ENCODE measurements around the gene RFPL4AL1. TPM values are rescaled to one million over a fixed set of nuclear protein-coding genes. Genes with fewer than 3 reads are reported as not detected.
"Not testable (repeated sequence)": the region's sequence is repeated elsewhere in the genome, so short reads cannot be mapped to it uniquely, and the experiment has no call there.

Gene RFPL4AL1
- total and polyA plus RNA-seq, 7 donors = not detected

DNA sequence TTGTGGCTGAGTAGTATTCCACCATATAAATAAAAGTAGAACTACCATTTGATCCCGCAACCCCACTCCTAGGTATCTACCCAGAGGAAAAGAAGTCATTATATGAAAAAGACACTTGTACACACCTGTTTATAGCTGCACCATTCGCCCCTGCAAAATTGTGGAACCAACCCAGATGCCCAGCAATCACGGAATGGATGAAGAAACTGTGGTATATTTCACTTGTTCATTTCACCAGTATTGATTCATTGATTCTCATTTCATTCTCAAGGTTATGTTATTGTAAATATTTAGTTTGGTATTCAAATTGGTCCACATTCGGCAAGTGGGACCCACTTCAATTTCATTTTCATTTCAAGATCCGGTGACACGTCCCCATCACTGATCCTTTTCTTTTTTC lies 18.2 kb upstream of the RFPL4AL1 start:
- no peaks in the 10 kb centered on the region for H3K4me1 ChIP-seq
- no peaks in the 10 kb centered on the region for H3K9me3 ChIP-seq
- H3K36me3 ChIP-seq (ENCODE audit: insufficient read depth in 1 of 2, low read depth in 1 of 2) = no peaks in the 10 kb centered on the region
- DNase-seq = no peak
- no peak overlapping the region for H3K4me3 ChIP-seq
- no peak for ATAC-seq
- TF ChIP-seq, protein P1, sequence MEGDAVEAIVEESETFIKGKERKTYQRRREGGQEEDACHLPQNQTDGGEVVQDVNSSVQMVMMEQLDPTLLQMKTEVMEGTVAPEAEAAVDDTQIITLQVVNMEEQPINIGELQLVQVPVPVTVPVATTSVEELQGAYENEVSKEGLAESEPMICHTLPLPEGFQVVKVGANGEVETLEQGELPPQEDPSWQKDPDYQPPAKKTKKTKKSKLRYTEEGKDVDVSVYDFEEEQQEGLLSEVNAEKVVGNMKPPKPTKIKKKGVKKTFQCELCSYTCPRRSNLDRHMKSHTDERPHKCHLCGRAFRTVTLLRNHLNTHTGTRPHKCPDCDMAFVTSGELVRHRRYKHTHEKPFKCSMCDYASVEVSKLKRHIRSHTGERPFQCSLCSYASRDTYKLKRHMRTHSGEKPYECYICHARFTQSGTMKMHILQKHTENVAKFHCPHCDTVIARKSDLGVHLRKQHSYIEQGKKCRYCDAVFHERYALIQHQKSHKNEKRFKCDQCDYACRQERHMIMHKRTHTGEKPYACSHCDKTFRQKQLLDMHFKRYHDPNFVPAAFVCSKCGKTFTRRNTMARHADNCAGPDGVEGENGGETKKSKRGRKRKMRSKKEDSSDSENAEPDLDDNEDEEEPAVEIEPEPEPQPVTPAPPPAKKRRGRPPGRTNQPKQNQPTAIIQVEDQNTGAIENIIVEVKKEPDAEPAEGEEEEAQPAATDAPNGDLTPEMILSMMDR (IDR thresholded peaks at IDR 0.05) = no peak
- WGBS, 3 donors = 86 to 89% (median 87%) methylated on average over 6 of the region's 6 CpGs
- H3K27me3 ChIP-seq (ENCODE audit: insufficient read depth in 3 of 3, low read length in 2 of 3) = no peaks in the 10 kb centered on the region
- H3K27ac ChIP-seq = no peak overlapping the region
- intact Hi-C loops (cut with DNase I) = no loop called here

DNA sequence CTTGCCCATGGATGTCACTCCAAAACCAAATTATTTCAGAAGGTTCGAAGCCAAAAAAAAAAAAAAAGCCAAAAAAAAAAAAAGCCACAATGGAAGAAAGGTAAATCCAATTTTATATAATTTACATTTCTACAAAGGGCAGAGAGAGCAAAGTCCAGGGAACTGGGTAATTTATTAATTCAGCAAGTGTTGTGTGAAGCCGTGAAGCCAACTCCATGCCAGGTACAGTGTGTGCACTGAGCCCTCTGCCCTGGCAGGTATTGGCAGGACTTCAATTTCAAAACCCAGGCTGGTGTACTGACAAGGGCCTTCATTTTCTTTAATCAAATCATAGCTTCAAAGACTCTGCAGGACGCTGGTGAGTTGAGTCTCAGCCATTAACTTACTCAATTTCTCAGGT lies 15.5 kb upstream of the RFPL4AL1 start:
- ATAC-seq = no peak
- no peak for DNase-seq
- WGBS, 3 donors = 62 to 72% (median 63%) methylated on average over 3 of the region's 3 CpGs
- no peaks in the 10 kb centered on the region for H3K27me3 ChIP-seq (ENCODE audit: insufficient read depth in 3 of 3, low read length in 2 of 3)
- TF ChIP-seq, protein P1 (IDR thresholded peaks at IDR 0.05) = no peak
- H3K9me3 ChIP-seq = no peaks in the 10 kb centered on the region
- H3K4me3 ChIP-seq = no peak overlapping the region
- H3K27ac ChIP-seq = no peak overlapping the region
- no peaks in the 10 kb centered on the region for H3K4me1 ChIP-seq
- H3K36me3 ChIP-seq (ENCODE audit: insufficient read depth in 1 of 2, low read depth in 1 of 2) = no peaks in the 10 kb centered on the region
- intact Hi-C loops (cut with DNase I) = no loop called here

GRCh38 chr19:55756808-55757207 lies 12.1 kb upstream of the RFPL4AL1 start:
- H3K27me3 ChIP-seq (ENCODE audit: insufficient read depth in 3 of 3, low read length in 2 of 3); H3K4me3 ChIP-seq; DNase-seq; H3K36me3 ChIP-seq (ENCODE audit: insufficient read depth in 1 of 2, low read depth in 1 of 2); H3K4me1 ChIP-seq; H3K9me3 ChIP-seq; ATAC-seq; intact Hi-C loops (cut with DNase I); H3K27ac ChIP-seq: not testable (repeated sequence)
- 68 to 84% (median 75%) methylated on average over 4 of the region's 4 CpGs for WGBS, 3 donors

GRCh38 chr19:55758797-55759196 lies 10.1 kb upstream of the RFPL4AL1 start, which contains the start of gene RFPL4A:
Gene RFPL4A, plus strand, starts transcription at chr19:55759097. Its CDS starts 2,704 bp downstream, at chr19:55761801.
- H3K4me1 ChIP-seq; intact Hi-C loops (cut with DNase I); H3K27ac ChIP-seq; DNase-seq; H3K27me3 ChIP-seq (ENCODE audit: insufficient read depth in 3 of 3, low read length in 2 of 3); H3K4me3 ChIP-seq; H3K9me3 ChIP-seq; H3K36me3 ChIP-seq (ENCODE audit: insufficient read depth in 1 of 2, low read depth in 1 of 2); ATAC-seq: not testable (repeated sequence)
- WGBS, 3 donors = 65 to 91% (median 82%) methylated on average over 2 of the region's 3 CpGs

- TF ChIP-seq, protein P1 (IDR thresholded peaks at IDR 0.05) = no peak
- no peak overlapping the region for H3K27ac ChIP-seq
- H3K27me3 ChIP-seq (ENCODE audit: insufficient read depth in 3 of 3, low read length in 2 of 3) = no peaks in the 10 kb centered on the region
- no peaks in the 10 kb centered on the region for H3K36me3 ChIP-seq (ENCODE audit: insufficient read depth in 1 of 2, low read depth in 1 of 2)
- 61 to 86% (median 63%) methylated on average over 6 to 7 of the region's 7 CpGs for WGBS, 3 donors
- no peaks in the 10 kb centered on the region for H3K4me1 ChIP-seq
- DNase-seq = no peak
- intact Hi-C loops (cut with DNase I) = no loop called here
- no peak for ATAC-seq
- no peaks in the 10 kb centered on the region for H3K9me3 ChIP-seq
- H3K4me3 ChIP-seq = no peak overlapping the region
Observed at GRCh38 chr19:55766466-55766865, 2.5 kb upstream of the RFPL4AL1 start.

DNA sequence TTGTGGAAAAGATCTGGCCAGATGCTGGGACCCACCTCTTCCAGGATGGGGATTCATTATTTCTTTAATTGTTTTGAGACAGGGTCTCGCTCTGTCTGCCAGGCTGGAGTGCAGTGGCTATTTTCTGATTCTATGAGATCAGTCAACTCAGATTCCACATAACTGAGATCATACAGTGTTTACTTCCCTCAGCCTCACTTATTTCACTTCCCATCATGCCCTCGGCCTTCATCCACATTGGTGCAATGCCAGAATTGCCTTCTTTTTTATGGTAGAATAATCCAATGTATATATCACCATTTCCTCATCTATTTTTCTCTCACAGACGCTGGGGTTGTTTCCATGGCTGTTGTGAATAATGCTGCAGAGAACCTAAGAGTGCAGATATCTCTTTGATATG lies 714 bp downstream of the RFPL4AL1 start:
- H3K36me3 ChIP-seq (ENCODE audit: insufficient read depth in 1 of 2, low read depth in 1 of 2); H3K4me1 ChIP-seq; H3K27me3 ChIP-seq (ENCODE audit: insufficient read depth in 3 of 3, low read length in 2 of 3); H3K4me3 ChIP-seq; ATAC-seq; intact Hi-C loops (cut with DNase I); H3K27ac ChIP-seq; H3K9me3 ChIP-seq; DNase-seq: not testable (repeated sequence)
- WGBS, 3 donors = 34 to 57% (median 45%) methylated on average over 2 of the region's 3 CpGs
